ENCODE measurements around the gene MLPH. TPM values are rescaled to one million over a fixed set of nuclear protein-coding genes. Genes with fewer than 3 reads are reported as not detected.
A peak's percentile ranks its signal among the peaks of the same experiment; 100 is the strongest.

Gene MLPH
- total and polyA plus RNA-seq, 7 experiments from 2014 or later, result not detected

DNA sequence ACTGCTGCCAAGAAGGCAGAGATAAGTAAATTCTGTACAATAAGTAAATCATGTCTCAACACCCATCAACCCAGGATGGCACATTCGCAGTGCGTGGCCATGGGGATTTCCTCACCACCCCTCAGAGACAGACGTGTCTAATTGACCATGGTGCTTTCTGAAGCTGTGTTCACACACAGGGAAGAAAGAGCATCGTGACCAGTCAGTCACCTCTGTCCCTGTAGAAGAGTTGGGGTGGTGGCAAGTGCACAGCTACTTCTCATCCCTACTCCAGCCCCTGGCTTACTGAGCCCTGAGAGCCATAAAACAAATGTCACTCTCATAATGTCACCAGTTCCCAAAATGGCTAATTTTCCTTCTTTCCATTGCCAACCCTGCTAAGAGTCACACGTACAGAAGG lies 31.3 kb upstream of the MLPH start:
- no peak for ATAC-seq
- peak overlapping the region in 2 of 9 donors; percentile 12 to 66 for H3K27ac Mint-ChIP-seq

DNA sequence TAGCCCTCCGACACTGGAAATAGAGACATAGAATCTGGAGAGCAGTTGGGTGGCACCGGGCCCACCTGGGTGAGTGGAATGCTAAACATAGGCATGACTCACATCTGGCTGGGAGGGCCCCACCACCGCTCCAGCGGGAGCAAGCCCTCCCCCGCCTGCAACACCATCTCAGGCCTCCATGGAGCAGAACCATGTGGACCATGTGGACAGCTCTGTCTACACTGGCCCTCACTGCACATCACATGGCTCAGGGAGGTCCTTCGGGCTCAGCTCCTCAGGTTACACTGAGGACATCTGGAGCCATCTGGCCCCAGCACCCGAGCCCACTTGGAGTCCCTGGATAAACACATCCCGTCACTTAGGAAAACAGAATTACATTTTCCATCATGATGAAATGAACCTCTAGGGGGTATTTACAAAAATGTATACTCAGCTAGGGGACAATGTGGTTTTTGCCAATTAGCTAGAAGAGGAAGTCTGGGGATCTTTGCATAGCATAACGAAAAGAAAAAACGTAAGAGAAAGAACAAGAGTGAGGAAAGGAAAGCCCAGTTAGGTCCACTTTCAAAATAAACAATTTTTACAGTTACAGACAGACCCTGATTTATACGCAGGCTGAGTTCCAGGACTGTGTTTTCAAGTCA lies 30.7 kb upstream of the MLPH start:
- ATAC-seq (no peak), DNase-seq (no peak)
- Mint-ChIP-seq H3K27me3 (no peaks in the 10 kb centered on the region), H3K36me3 (peaks cover 0 to 3% (median 0%) of the 10 kb centered on the region in 5 donors), H3K4me3 (no peak overlapping the region), H3K27ac (no peak overlapping the region), H3K4me1 (peaks cover 9 to 24% (median 14%) of the 10 kb centered on the region in 7 donors), H3K9me3 (peaks cover 0 to 18% (median 0%) of the 10 kb centered on the region in 11 donors)
- ChIA-PET POLR2A (no interaction called here), CTCF (interaction anchor here (1.1 to 1.3 kb wide), 2 partner anchors 9 to 35 kb away, joined by 3 to 4 read pairs; no protein-coding TSS in a partner anchor)
- Histone ChIP-seq H3K4me1 (ENCODE audit: control insufficient read depth in 2 of 2, insufficient read depth in 2 of 2, low read length in 2 of 2) (peaks cover 0 to 8% of the 10 kb centered on the region in 2 donors), H3K4me3 (ENCODE audit: low read length) (no peak overlapping the region), H3K27me3 (ENCODE audit: control insufficient read depth in 2 of 2, insufficient read depth in 2 of 2, low read length in 2 of 2) (no peaks in the 10 kb centered on the region), H3K36me3 (ENCODE audit: control insufficient read depth in 2 of 3, insufficient read depth in 3 of 3, low read length in 3 of 3) (no peaks in the 10 kb centered on the region), H3K9me3 (ENCODE audit: control insufficient read depth in 2 of 3, low read length in 3 of 3) (no peaks in the 10 kb centered on the region), H3K27ac (ENCODE audit: low read depth, low read length) (no peak overlapping the region)
- intact Hi-C loops (cut with micrococcal nuclease), result no loop called here

More for the DNA sequence above, 31.3 kb upstream of the MLPH start:
- intact Hi-C loops (cut with micrococcal nuclease), result no loop called here
- H3K9me3 Mint-ChIP-seq, result peaks cover 0 to 14% (median 0%) of the 10 kb centered on the region in 11 donors
- peaks cover 9 to 29% (median 17%) of the 10 kb centered on the region in 7 donors for H3K4me1 Mint-ChIP-seq
- no peaks in the 10 kb centered on the region for H3K27me3 Mint-ChIP-seq
- peaks cover 0 to 3% (median 0%) of the 10 kb centered on the region in 5 donors for H3K36me3 Mint-ChIP-seq
- no peaks in the 10 kb centered on the region for H3K36me3 ChIP-seq (ENCODE audit: control insufficient read depth in 2 of 3, insufficient read depth in 3 of 3, low read length in 3 of 3)
- H3K27ac ChIP-seq (ENCODE audit: low read depth, low read length), result no peak overlapping the region
- H3K9me3 ChIP-seq (ENCODE audit: control insufficient read depth in 2 of 3, low read length in 3 of 3), result no peaks in the 10 kb centered on the region
- H3K4me3 Mint-ChIP-seq, result no peak overlapping the region
- ChIA-PET POLR2A (no interaction called here), CTCF (interaction anchor here (1.1 to 1.3 kb wide), 2 partner anchors 8 to 34 kb away, joined by 3 to 4 read pairs; no protein-coding TSS in a partner anchor)
- H3K4me1 ChIP-seq (ENCODE audit: control insufficient read depth in 2 of 2, insufficient read depth in 2 of 2, low read length in 2 of 2), result peaks cover 0 to 8% of the 10 kb centered on the region in 2 donors
- DNase-seq, result no peak
- H3K27me3 ChIP-seq (ENCODE audit: control insufficient read depth in 2 of 2, insufficient read depth in 2 of 2, low read length in 2 of 2), result no peaks in the 10 kb centered on the region
- no peak overlapping the region for H3K4me3 ChIP-seq (ENCODE audit: low read length)

DNA sequence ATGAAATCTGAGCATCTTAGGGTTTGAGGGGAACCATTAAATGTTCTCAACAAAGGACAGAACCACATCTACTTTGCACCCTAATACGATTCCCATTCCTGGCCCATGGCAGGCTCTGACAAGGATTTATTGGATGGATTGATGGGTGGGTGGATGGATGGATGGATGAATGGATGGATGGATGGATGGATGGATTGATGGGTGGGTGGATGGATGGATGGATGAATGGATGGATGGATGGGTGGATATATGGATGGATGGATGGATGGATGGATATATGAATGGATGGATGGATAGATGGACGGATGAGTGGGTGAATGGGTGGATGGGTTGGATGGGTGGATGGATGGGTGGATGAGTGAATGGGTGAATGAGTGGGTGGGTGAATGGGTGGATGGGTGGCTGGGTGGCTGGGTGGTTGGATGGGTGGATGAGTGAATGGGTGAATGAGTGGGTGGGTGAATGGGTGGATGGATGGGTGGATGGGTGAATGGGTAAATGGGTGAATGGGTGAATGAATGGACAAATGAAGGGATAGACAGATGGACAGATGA lies 29.6 kb upstream of the MLPH start:
- Histone ChIP-seq H3K4me3 (ENCODE audit: low read length) (no peak overlapping the region), H3K36me3 (ENCODE audit: control insufficient read depth in 2 of 3, insufficient read depth in 3 of 3, low read length in 3 of 3) (no peaks in the 10 kb centered on the region), H3K4me1 (ENCODE audit: control insufficient read depth in 2 of 2, insufficient read depth in 2 of 2, low read length in 2 of 2) (peaks cover 0 to 8% of the 10 kb centered on the region in 2 donors), H3K9me3 (ENCODE audit: control insufficient read depth in 2 of 3, low read length in 3 of 3) (no peaks in the 10 kb centered on the region), H3K27ac (ENCODE audit: low read depth, low read length) (no peak overlapping the region), H3K27me3 (ENCODE audit: control insufficient read depth in 2 of 2, insufficient read depth in 2 of 2, low read length in 2 of 2) (no peaks in the 10 kb centered on the region)
- H3K9me3 Mint-ChIP-seq, result peaks cover 0 to 22% (median 0%) of the 10 kb centered on the region in 11 donors
- H3K4me3 Mint-ChIP-seq, result no peak overlapping the region
- no peaks in the 10 kb centered on the region for H3K27me3 Mint-ChIP-seq
- peak overlapping the region in 2 of 9 donors; percentile 15 to 52 for H3K27ac Mint-ChIP-seq
- POLR2A ChIA-PET, result no interaction called here
- intact Hi-C loops (cut with micrococcal nuclease), result no loop called here
- DNase-seq (no peak), ATAC-seq (no peak)
- H3K4me1 Mint-ChIP-seq, result peaks cover 9 to 24% (median 14%) of the 10 kb centered on the region in 7 donors
- peaks cover 0 to 3% (median 0%) of the 10 kb centered on the region in 5 donors for H3K36me3 Mint-ChIP-seq
- CTCF ChIA-PET, result no interaction called here

DNA sequence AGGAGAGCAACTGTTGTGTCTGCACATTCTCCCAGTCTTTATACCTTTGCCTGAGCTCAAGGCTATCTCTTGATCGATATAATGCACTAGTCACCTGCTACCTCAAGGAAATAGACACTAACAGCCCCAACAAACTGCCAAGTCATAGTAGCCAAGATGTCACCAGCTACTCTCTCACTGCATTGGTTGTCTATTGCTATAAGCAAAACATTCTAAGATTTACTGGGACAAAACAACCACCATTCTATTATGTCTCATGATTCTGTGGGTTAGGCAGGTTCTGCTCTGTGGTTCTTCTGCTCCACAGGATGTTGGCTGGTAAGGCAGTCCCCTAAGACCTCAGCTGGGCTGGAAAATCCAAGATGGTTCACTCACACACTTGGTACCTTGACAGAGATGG lies 28.5 kb upstream of the MLPH start:
- H3K27me3 ChIP-seq (ENCODE audit: control insufficient read depth in 2 of 2, insufficient read depth in 2 of 2, low read length in 2 of 2), result no peaks in the 10 kb centered on the region
- CTCF ChIA-PET, result interaction anchor here (0.7 to 2.3 kb wide), 5 partner anchors 9 to 39 kb away, joined by 3 to 11 read pairs (median 4); no protein-coding TSS in a partner anchor
- H3K36me3 ChIP-seq (ENCODE audit: control insufficient read depth in 2 of 3, insufficient read depth in 3 of 3, low read length in 3 of 3), result no peaks in the 10 kb centered on the region
- H3K4me1 ChIP-seq (ENCODE audit: control insufficient read depth in 2 of 2, insufficient read depth in 2 of 2, low read length in 2 of 2), result peaks cover 0 to 8% of the 10 kb centered on the region in 2 donors
- no peak for ATAC-seq
- no peak overlapping the region for H3K4me3 ChIP-seq (ENCODE audit: low read length)
- no peak overlapping the region for H3K27ac ChIP-seq (ENCODE audit: low read depth, low read length)
- H3K4me1 Mint-ChIP-seq, result peaks cover 9 to 24% (median 14%) of the 10 kb centered on the region in 7 donors
- POLR2A ChIA-PET, result interaction anchor here (0.9 to 1.5 kb wide), 4 partner anchors 9 to 23 kb away, joined by 3 to 7 read pairs (median 4); no protein-coding TSS in a partner anchor
- H3K27ac Mint-ChIP-seq, result peak overlapping the region in 4 of 9 donors; percentile 6 to 57 (median 22)
- peaks cover 0 to 3% (median 0%) of the 10 kb centered on the region in 5 donors for H3K36me3 Mint-ChIP-seq
- H3K4me3 Mint-ChIP-seq, result no peak overlapping the region
- no peaks in the 10 kb centered on the region for H3K9me3 ChIP-seq (ENCODE audit: control insufficient read depth in 2 of 3, low read length in 3 of 3)
- intact Hi-C loops (cut with micrococcal nuclease), result loop anchor here in 1 of 2 donors (2.0 kb wide), 1 partner anchor 18 kb away; no protein-coding TSS in a partner anchor
- no peaks in the 10 kb centered on the region for H3K27me3 Mint-ChIP-seq
- no peak for DNase-seq
- H3K9me3 Mint-ChIP-seq, result peaks cover 0 to 24% (median 0%) of the 10 kb centered on the region in 11 donors

DNA sequence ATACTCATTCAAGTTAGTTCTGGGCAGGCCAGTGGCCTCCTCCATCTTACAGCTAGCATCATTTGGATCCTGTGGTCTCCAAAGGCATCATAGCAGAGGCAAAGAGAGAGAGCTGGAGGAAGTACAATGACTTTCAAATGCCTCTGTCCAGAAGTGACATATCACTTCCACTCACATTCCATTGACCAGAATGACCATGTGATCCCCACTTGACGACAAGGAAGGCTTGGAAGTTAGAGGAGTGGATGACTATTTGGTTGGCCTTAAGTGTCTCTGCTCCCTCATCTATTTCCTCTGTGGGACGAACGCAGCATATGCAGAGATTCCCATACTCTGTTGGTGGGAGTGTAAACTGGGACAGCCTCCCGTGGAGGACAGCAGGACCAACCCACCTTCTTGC lies 27.8 kb upstream of the MLPH start:
- H3K27me3 Mint-ChIP-seq, result no peaks in the 10 kb centered on the region
- Histone ChIP-seq H3K9me3 (ENCODE audit: control insufficient read depth in 2 of 3, low read length in 3 of 3) (no peaks in the 10 kb centered on the region), H3K27ac (ENCODE audit: low read depth, low read length) (no peak overlapping the region), H3K4me3 (ENCODE audit: low read length) (no peak overlapping the region), H3K27me3 (ENCODE audit: control insufficient read depth in 2 of 2, insufficient read depth in 2 of 2, low read length in 2 of 2) (no peaks in the 10 kb centered on the region), H3K4me1 (ENCODE audit: control insufficient read depth in 2 of 2, insufficient read depth in 2 of 2, low read length in 2 of 2) (peaks cover 0 to 8% of the 10 kb centered on the region in 2 donors), H3K36me3 (ENCODE audit: control insufficient read depth in 2 of 3, insufficient read depth in 3 of 3, low read length in 3 of 3) (no peaks in the 10 kb centered on the region)
- intact Hi-C loops (cut with micrococcal nuclease), result loop anchor here in 1 of 2 donors (2.0 kb wide), 1 partner anchor 18 kb away; no protein-coding TSS in a partner anchor
- ChIA-PET POLR2A (interaction anchor here (0.9 to 1.5 kb wide), 4 partner anchors 9 to 24 kb away, joined by 3 to 7 read pairs (median 4); no protein-coding TSS in a partner anchor), CTCF (interaction anchor here (0.7 to 2.3 kb wide), 4 partner anchors 12 to 40 kb away, joined by 3 to 11 read pairs (median 4); no protein-coding TSS in a partner anchor)
- peaks cover 9 to 24% (median 13%) of the 10 kb centered on the region in 7 donors for H3K4me1 Mint-ChIP-seq
- peaks cover 0 to 24% (median 0%) of the 10 kb centered on the region in 11 donors for H3K9me3 Mint-ChIP-seq
- DNase-seq (no peak), ATAC-seq (no peak)
- H3K4me3 Mint-ChIP-seq, result no peak overlapping the region
- H3K36me3 Mint-ChIP-seq, result peaks cover 0 to 3% (median 0%) of the 10 kb centered on the region in 5 donors
- no peak overlapping the region for H3K27ac Mint-ChIP-seq

DNA sequence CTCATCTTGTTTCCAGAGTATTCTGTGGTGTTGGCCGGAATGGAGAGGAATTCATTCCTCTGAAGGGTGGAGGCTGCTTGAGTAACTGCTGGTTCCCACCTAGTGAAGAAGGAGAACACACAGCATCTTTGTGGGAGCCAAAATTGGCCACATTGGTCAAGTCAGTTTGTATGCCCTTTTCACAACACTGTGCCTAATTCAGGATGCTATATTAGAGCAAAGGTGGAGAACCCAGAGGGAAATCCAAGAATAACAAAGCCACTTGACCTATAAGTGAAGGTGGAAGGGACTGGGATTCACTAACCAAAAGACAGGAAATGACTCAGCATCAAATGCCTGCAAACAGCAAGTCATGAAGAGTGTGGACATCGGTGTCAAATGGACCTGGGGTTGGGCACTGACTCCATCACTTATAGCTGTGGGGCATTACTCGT lies 27.3 kb upstream of the MLPH start:
- intact Hi-C loops (cut with micrococcal nuclease), result loop anchor here in 1 of 2 donors (2.0 kb wide), 1 partner anchor 19 kb away; no protein-coding TSS in a partner anchor

More for the DNA sequence above, 27.3 kb upstream of the MLPH start:
- H3K27ac ChIP-seq (ENCODE audit: low read depth, low read length), result no peak overlapping the region
- peaks cover 9 to 24% (median 13%) of the 10 kb centered on the region in 7 donors for H3K4me1 Mint-ChIP-seq
- H3K9me3 Mint-ChIP-seq, result peaks cover 0 to 24% (median 0%) of the 10 kb centered on the region in 11 donors
- ATAC-seq (no peak), DNase-seq (no peak)
- H3K36me3 ChIP-seq (ENCODE audit: control insufficient read depth in 2 of 3, insufficient read depth in 3 of 3, low read length in 3 of 3), result no peaks in the 10 kb centered on the region
- peaks cover 0 to 3% (median 0%) of the 10 kb centered on the region in 5 donors for H3K36me3 Mint-ChIP-seq
- CTCF ChIA-PET, result interaction anchor here (1.1 to 2.3 kb wide), 4 partner anchors 11 to 41 kb away, joined by 3 to 11 read pairs (median 4); no protein-coding TSS in a partner anchor
- no peaks in the 10 kb centered on the region for H3K27me3 Mint-ChIP-seq
- H3K27me3 ChIP-seq (ENCODE audit: control insufficient read depth in 2 of 2, insufficient read depth in 2 of 2, low read length in 2 of 2), result no peaks in the 10 kb centered on the region
- H3K4me1 ChIP-seq (ENCODE audit: control insufficient read depth in 2 of 2, insufficient read depth in 2 of 2, low read length in 2 of 2), result peaks cover 0 to 8% of the 10 kb centered on the region in 2 donors
- no peaks in the 10 kb centered on the region for H3K9me3 ChIP-seq (ENCODE audit: control insufficient read depth in 2 of 3, low read length in 3 of 3)
- POLR2A ChIA-PET, result interaction anchor here (1.2 kb wide), 1 partner anchor 14 kb away, joined by 7 read pairs; no protein-coding TSS in a partner anchor
- H3K27ac Mint-ChIP-seq, result no peak overlapping the region
- no peak overlapping the region for H3K4me3 Mint-ChIP-seq
- no peak overlapping the region for H3K4me3 ChIP-seq (ENCODE audit: low read length)
